ENCODE data around the gene SHE. TPM values are rescaled to one million over a fixed set of nuclear protein-coding genes. Genes with fewer than 3 reads are reported as not detected.
A peak's percentile ranks its signal among the peaks of the same experiment; 100 is the strongest.

SHE gene
- total and polyA plus RNA-seq, 2 of the 8 experiments (the other 6 are each of a cell fraction or from before 2014, with no cell fraction given) = 0.44 to 0.45 TPM

GRCh38 chr1:154435599-154436200 is 66.5 kb downstream of the SHE start:
- no peak overlapping the region for H3K9ac ChIP-seq (replicated peaks in 1 of 4; ENCODE audit: extremely low read depth in 1 of 4, low read depth in 3 of 4, low read length in 3 of 4)
- H3K36me3 ChIP-seq (ENCODE audit: control insufficient read depth in 2 of 4, insufficient read depth in 4 of 4, low read length in 3 of 4) = no peaks in the 10 kb centered on the region
- no peak overlapping the region for H2BK120ac ChIP-seq (replicated peaks; ENCODE audit: low read depth, low read length)
- H2AK5ac ChIP-seq (ENCODE audit: low read depth, low read length) = no peak overlapping the region
- no peak overlapping the region for H3K4ac ChIP-seq (replicated peaks; ENCODE audit: insufficient read length, low read depth, low read length)
- peak overlapping the region; percentile 27; the same call in 1 of the 2 replicates for H2BK12ac ChIP-seq (ENCODE audit: low read depth, low read length)
- H3K79me2 ChIP-seq (ENCODE audit: control insufficient read depth in 1 of 2, insufficient read depth in 2 of 2, low read length in 2 of 2) = no peaks in the 10 kb centered on the region
- H3K27me3 ChIP-seq (replicated peaks in 1 of 4; ENCODE audit: control insufficient read depth in 3 of 4, extremely low read depth in 1 of 4, insufficient read depth in 3 of 4, low read length in 3 of 4) = no peaks in the 10 kb centered on the region; a peak in 1 of 7 replicates
- H2BK5ac ChIP-seq (ENCODE audit: low read depth, low read length) = no peak overlapping the region
- H3K4me1 ChIP-seq (replicated peaks in 1 of 4; ENCODE audit: control insufficient read depth in 3 of 4, insufficient read depth in 4 of 4, low read length in 3 of 4) = peaks cover 4 to 14% (median 9%) of the 10 kb centered on the region in 4 experiments
- H4K91ac ChIP-seq (replicated peaks; ENCODE audit: insufficient read length, low read length) = peak overlapping the region; percentile 73
- H2BK15ac ChIP-seq (ENCODE audit: low read length) = 0 out of 2 replicates have a peak overlapping the region, but pooled peaks have one; percentile 46
- H4K5ac ChIP-seq (ENCODE audit: insufficient read length, low read depth, low read length) = no peak overlapping the region
- H3K18ac ChIP-seq (ENCODE audit: extremely low read depth, low read length) = no peak overlapping the region
- no peak overlapping the region for H2AFZ ChIP-seq (ENCODE audit: low read length)
- no peaks in the 10 kb centered on the region for H3K23me2 ChIP-seq (ENCODE audit: low read depth, low read length)
- ChIA-PET CTCF (ENCODE audit: partially characterized antibody) (interaction anchor here (0.9 to 2.2 kb wide), 6 partner anchors 9 to 111 kb away, joined by 3 to 7 read pairs (median 4); no protein-coding TSS in a partner anchor), POLR2A (ENCODE audit: partially characterized antibody) (interaction anchor here (0.5 kb wide), 1 partner anchor 441 kb away, joined by 3 read pairs; no protein-coding TSS in a partner anchor)
- WGBS, 2 experiments (ENCODE audit: extremely low coverage in 1 of 2, insufficient coverage in 1 of 2, insufficient read length in 1 of 2, insufficient replicate concordance in 2 of 2, low coverage in 1 of 2, low lambda C conversion rate in 2 of 2, missing lambda C conversion rate in 1 of 2) = 95% methylated on average over 15 of the region's 15 CpGs; no CpG with 5 or more reads in 1 of the 2 experiments
- H3K4me2 ChIP-seq (ENCODE audit: insufficient read depth in 1 of 2, low read depth in 2 of 2, low read length in 2 of 2) = no peak overlapping the region
- DNase-seq (ENCODE audit: low read depth in 1 of 2, low spot score in 2 of 2) = no peak
- TF ChIP-seq ATF2 (IDR thresholded peaks at IDR 0.05; ENCODE audit: low read length) = no peak
- TF ChIP-seq KDM1A (IDR thresholded peaks at IDR 0.05; ENCODE audit: borderline replicate concordance, low read length) = no peak
- TF ChIP-seq RBBP5 (IDR thresholded peaks at IDR 0.05; ENCODE audit: borderline replicate concordance, low read depth, low read length) = no peak
- TF ChIP-seq CEBPB (IDR thresholded peaks at IDR 0.05; ENCODE audit: low read depth, low read length) = no peak
- TF ChIP-seq HDAC2 (IDR thresholded peaks at IDR 0.05; ENCODE audit: borderline replicate concordance in 1 of 2, low read depth in 2 of 2, low read length in 2 of 2) = no peak
- TF ChIP-seq SP4 (IDR thresholded peaks at IDR 0.05; ENCODE audit: low read length) = no peak
- TF ChIP-seq FOSL1 (IDR thresholded peaks at IDR 0.05; ENCODE audit: insufficient read depth, low read depth, low read length) = no peak
- no peaks in the 10 kb centered on the region for H3K9me3 ChIP-seq (ENCODE audit: insufficient read depth in 2 of 2, low read depth in 1 of 2, low read length in 1 of 2)
- no peak overlapping the region for H3K23ac ChIP-seq (ENCODE audit: insufficient read length)
- H3K4me3 ChIP-seq (ENCODE audit: extremely low read depth in 1 of 4, insufficient read depth in 2 of 4, low read depth in 3 of 4, low read length in 4 of 4) = no peak overlapping the region
- H3K56ac ChIP-seq (replicated peaks; ENCODE audit: insufficient read length, low read depth, low read length) = no peak overlapping the region
- no peak overlapping the region for H3K14ac ChIP-seq (ENCODE audit: insufficient read length)
- H3K27ac ChIP-seq (ENCODE audit: low read depth, low read length) = no peak overlapping the region
- FAIRE-seq = no peak
- H3K79me1 ChIP-seq (ENCODE audit: low read depth, low read length) = no peaks in the 10 kb centered on the region
- H4K8ac ChIP-seq (ENCODE audit: extremely low read depth, insufficient read depth, low read length) = 0 out of 2 replicates have a peak overlapping the region, but pooled peaks have one; percentile 15
- no peak overlapping the region for H2BK20ac ChIP-seq (ENCODE audit: low read length)
- no peaks in the 10 kb centered on the region for H4K20me1 ChIP-seq (replicated peaks in 1 of 2; ENCODE audit: control insufficient read depth in 1 of 2, insufficient read depth in 2 of 2, low read length in 2 of 2)

Data from H1 (cell line).